ENCODE measurements around the gene MRTFB. TPM values are rescaled to one million over a fixed set of nuclear protein-coding genes. Genes with fewer than 3 reads are reported as not detected.
A peak's percentile ranks its signal among the peaks of the same experiment; 100 is the strongest.

Gene MRTFB
- total RNA-seq, 4 donors from 2014 or later: 12.7 to 20.4 (median 14.8) TPM

DNA sequence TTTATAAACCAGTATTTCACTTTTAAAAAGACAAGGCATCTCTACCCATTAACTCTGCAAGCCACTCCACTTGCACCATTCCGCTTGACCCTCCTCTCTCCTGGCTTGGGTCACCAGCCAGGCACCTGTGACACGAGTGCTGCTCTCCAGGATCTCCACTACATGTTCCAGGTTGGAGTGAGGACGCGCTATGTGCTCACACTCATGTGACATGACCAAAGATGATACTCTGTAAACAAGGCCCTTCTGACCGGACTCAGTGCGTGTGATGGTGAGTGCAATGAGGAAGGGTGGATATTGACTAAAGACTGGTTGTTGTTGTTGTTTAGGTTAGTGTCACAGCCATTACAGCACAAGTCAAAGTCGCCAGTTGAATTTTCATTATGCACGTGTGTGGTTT, 192.7 kb downstream of the MRTFB start:
- Histone ChIP-seq H3K27me3 (no peaks in the 10 kb centered on the region), H3K27ac (peak overlapping the region; percentile 61 to 87 (median 78)), H3K36me3 (peaks cover 0 to 40% of the 10 kb centered on the region in 2 donors), H3K4me3 (no peak overlapping the region), H3K4me1 (peaks cover 24 to 28% of the 10 kb centered on the region in 2 donors), H3K9me3 (no peaks in the 10 kb centered on the region)
- DNase-seq: peak; percentile 78 to 87
- ATAC-seq: peak; percentile 95 to 97
- in situ Hi-C loops (cut with MboI; ENCODE audit: low sequenced_read_pairs in 4 of 4) (no loop called here), intact Hi-C loops (cut with DNase I; ENCODE audit: low total_unique reads) (no loop called here)
- TF ChIP-seq POLR2A (IDR thresholded peaks at IDR 0.05): peak in 1 of 2 donors; percentile 14
- no peak for TF ChIP-seq CTCF (IDR thresholded peaks at IDR 0.05 in 4 of 5, conservative IDR thresholded peaks at IDR 0.05 in 1 of 5)

GRCh38 chr16:14264327-14264943, 193.3 kb downstream of the MRTFB start:
- in situ Hi-C loops (cut with MboI; ENCODE audit: low sequenced_read_pairs in 4 of 4): no loop called here
- Histone ChIP-seq H3K27ac (peak overlapping the region; percentile 53 to 87 (median 78)), H3K36me3 (peaks cover 0 to 34% of the 10 kb centered on the region in 2 donors), H3K4me1 (peaks cover 24 to 28% of the 10 kb centered on the region in 2 donors), H3K27me3 (no peaks in the 10 kb centered on the region), H3K9me3 (no peaks in the 10 kb centered on the region), H3K4me3 (no peak overlapping the region)
- TF ChIP-seq POLR2A (IDR thresholded peaks at IDR 0.05) (no peak), CTCF (IDR thresholded peaks at IDR 0.05 in 4 of 5, conservative IDR thresholded peaks at IDR 0.05 in 1 of 5) (no peak)
- intact Hi-C loops (cut with DNase I; ENCODE audit: low total_unique reads): no loop called here
- ATAC-seq (peak; percentile 58 to 65), DNase-seq (no peak)

- Histone ChIP-seq H3K4me3 (no peak overlapping the region), H3K36me3 (peaks cover 0 to 4% of the 10 kb centered on the region in 2 donors), H3K4me1 (peaks cover 15 to 18% of the 10 kb centered on the region in 2 donors), H3K27ac (no peak overlapping the region), H3K27me3 (no peaks in the 10 kb centered on the region), H3K9me3 (no peaks in the 10 kb centered on the region)
- no peak for ATAC-seq
- DNase-seq: no peak
- intact Hi-C loops (cut with DNase I; ENCODE audit: low total_unique reads): no loop called here
- TF ChIP-seq CTCF (IDR thresholded peaks at IDR 0.05 in 4 of 5, conservative IDR thresholded peaks at IDR 0.05 in 1 of 5): no peak
- no peak for TF ChIP-seq POLR2A (IDR thresholded peaks at IDR 0.05)
- in situ Hi-C loops (cut with MboI; ENCODE audit: low sequenced_read_pairs in 4 of 4): no loop called here
Observed at GRCh38 chr16:14268073-14268472, 197.0 kb downstream of the MRTFB start.

GRCh38 chr16:14275934-14276333, 204.8 kb downstream of the MRTFB start:
- Histone ChIP-seq H3K9me3 (no peaks in the 10 kb centered on the region), H3K4me3 (no peak overlapping the region), H3K36me3 (no peaks in the 10 kb centered on the region), H3K27ac (no peak overlapping the region), H3K27me3 (no peaks in the 10 kb centered on the region), H3K4me1 (no peaks in the 10 kb centered on the region)
- DNase-seq (no peak), ATAC-seq (no peak)
- in situ Hi-C loops (cut with MboI; ENCODE audit: low sequenced_read_pairs in 4 of 4) (no loop called here), intact Hi-C loops (cut with DNase I; ENCODE audit: low total_unique reads) (no loop called here)
- TF ChIP-seq CTCF (IDR thresholded peaks at IDR 0.05 in 4 of 5, conservative IDR thresholded peaks at IDR 0.05 in 1 of 5): no peak
- TF ChIP-seq POLR2A (IDR thresholded peaks at IDR 0.05): no peak

DNA sequence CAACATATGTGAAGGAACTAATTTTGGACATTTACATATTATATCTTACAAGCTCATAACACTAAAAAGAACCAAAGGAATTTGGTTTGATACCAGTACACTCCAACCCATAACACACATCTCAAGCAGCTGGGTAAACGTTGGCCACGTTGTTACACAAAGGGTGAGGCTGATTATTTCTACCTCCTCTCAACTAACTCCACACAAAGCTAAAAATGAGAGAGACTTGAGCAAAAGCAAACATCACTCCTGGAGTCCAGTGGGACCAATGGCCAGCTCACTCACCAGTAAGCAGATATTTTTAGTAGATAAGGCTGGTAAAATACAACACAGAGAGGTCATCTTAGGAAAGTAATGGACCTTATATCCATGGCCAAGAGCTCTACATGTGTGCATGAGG, 207.6 kb downstream of the MRTFB start:
- DNase-seq (no peak), ATAC-seq (no peak)
- Histone ChIP-seq H3K4me3 (no peak overlapping the region), H3K36me3 (no peaks in the 10 kb centered on the region), H3K4me1 (no peaks in the 10 kb centered on the region), H3K9me3 (no peaks in the 10 kb centered on the region), H3K27me3 (no peaks in the 10 kb centered on the region), H3K27ac (no peak overlapping the region)
- TF ChIP-seq CTCF (IDR thresholded peaks at IDR 0.05 in 4 of 5, conservative IDR thresholded peaks at IDR 0.05 in 1 of 5) (no peak), POLR2A (IDR thresholded peaks at IDR 0.05) (no peak)
- in situ Hi-C loops (cut with MboI; ENCODE audit: low sequenced_read_pairs in 4 of 4): no loop called here
- intact Hi-C loops (cut with DNase I; ENCODE audit: low total_unique reads): no loop called here

Data from gastrocnemius medialis (tissue), 4 donors.